RWPE2 (cell line): ENCODE data around the gene SLC38A9.

ENCODE experiments used
- ATAC-seq: fragments of 200-7000 bp; cut with Tn5 transposase; 3 replicates; pipeline ENCODE4 v1.9.1; 2021; ENCODE audit warnings: low read depth
- DNase-seq: peaks from one replicate; pipeline ENCODE4 v3.0.0-alpha.2; 2020; ENCODE audit warnings: low spot score
- H3K27ac ChIP-seq: fragments of 450-650 bp; 2 replicates; pipeline ENCODE4 v1.5.1; 2017; ENCODE audit warnings: mild to moderate bottlenecking; ENCODE audit not compliant: poor library complexity, severe bottlenecking
- H3K27me3 ChIP-seq: fragments of 250-450 bp; sonication (Bioruptor Pico); 2 replicates; pipeline ENCODE4 v1.5.1; 2021; ENCODE audit warnings: mild to moderate bottlenecking, moderate library complexity; ENCODE audit not compliant: insufficient read depth, poor library complexity, severe bottlenecking
- H3K36me3 ChIP-seq: fragments of 250-450 bp; sonication (Bioruptor Pico); 2 replicates; pipeline ENCODE4 v1.5.1; 2020; ENCODE audit warnings: low read depth, mild to moderate bottlenecking, moderate library complexity
- H3K4me1 ChIP-seq: fragments of 250-450 bp; sonication (Bioruptor Pico); 2 replicates; pipeline ENCODE4 v1.5.1; 2021; ENCODE audit warnings: mild to moderate bottlenecking, moderate library complexity; ENCODE audit not compliant: insufficient read depth, poor library complexity, severe bottlenecking
- H3K4me3 ChIP-seq: fragments of 250-450 bp; sonication (Bioruptor Pico); 2 replicates; pipeline ENCODE4 v1.5.1; 2021; ENCODE audit warnings: mild to moderate bottlenecking, moderate library complexity; ENCODE audit not compliant: severe bottlenecking
- H3K9me3 ChIP-seq: fragments of 250-450 bp; sonication (Bioruptor Pico); 2 replicates; pipeline ENCODE4 v1.5.1; 2021; ENCODE audit warnings: mild to moderate bottlenecking, moderate library complexity; ENCODE audit not compliant: severe bottlenecking
- TF ChIP-seq, protein P1 (sequence below): fragments of 450-650 bp; IDR thresholded peaks from one replicate; pipeline ENCODE4 v1.5.1; 2017; ENCODE audit warnings: mild to moderate bottlenecking, moderate library complexity; ENCODE audit not compliant: poor library complexity, severe bottlenecking

SLC38A9 gene

DNA sequence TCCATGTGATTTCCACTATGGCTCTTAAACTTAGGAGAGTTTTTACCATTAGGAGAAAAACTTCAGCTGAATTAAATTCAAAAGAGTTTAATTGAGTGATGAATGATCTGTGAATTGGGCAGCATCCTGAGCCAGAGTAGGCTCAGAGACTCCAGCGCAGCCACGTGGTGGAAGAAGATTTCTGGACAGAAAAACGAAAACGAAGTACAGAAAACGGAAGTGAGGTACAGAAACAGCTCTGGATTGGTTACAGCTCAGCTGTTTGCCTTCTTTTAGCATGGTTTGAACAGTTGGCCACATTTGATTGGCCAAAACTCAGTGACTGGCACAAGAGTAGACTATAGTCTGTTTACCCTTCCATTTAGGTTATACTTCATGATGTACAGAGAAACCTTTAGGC lies 108.2 kb downstream of the SLC38A9 start:
- Histone ChIP-seq H3K27me3 (no peaks in the 10 kb centered on the region), H3K9me3 (no peaks in the 10 kb centered on the region), H3K4me1 (peaks cover 27% of the 10 kb centered on the region), H3K4me3 (no peak overlapping the region), H3K27ac (no peak overlapping the region), H3K36me3 (no peaks in the 10 kb centered on the region)
- DNase-seq (no peak), ATAC-seq (no peak)
- TF ChIP-seq, protein P1, sequence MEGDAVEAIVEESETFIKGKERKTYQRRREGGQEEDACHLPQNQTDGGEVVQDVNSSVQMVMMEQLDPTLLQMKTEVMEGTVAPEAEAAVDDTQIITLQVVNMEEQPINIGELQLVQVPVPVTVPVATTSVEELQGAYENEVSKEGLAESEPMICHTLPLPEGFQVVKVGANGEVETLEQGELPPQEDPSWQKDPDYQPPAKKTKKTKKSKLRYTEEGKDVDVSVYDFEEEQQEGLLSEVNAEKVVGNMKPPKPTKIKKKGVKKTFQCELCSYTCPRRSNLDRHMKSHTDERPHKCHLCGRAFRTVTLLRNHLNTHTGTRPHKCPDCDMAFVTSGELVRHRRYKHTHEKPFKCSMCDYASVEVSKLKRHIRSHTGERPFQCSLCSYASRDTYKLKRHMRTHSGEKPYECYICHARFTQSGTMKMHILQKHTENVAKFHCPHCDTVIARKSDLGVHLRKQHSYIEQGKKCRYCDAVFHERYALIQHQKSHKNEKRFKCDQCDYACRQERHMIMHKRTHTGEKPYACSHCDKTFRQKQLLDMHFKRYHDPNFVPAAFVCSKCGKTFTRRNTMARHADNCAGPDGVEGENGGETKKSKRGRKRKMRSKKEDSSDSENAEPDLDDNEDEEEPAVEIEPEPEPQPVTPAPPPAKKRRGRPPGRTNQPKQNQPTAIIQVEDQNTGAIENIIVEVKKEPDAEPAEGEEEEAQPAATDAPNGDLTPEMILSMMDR: no peak

DNA sequence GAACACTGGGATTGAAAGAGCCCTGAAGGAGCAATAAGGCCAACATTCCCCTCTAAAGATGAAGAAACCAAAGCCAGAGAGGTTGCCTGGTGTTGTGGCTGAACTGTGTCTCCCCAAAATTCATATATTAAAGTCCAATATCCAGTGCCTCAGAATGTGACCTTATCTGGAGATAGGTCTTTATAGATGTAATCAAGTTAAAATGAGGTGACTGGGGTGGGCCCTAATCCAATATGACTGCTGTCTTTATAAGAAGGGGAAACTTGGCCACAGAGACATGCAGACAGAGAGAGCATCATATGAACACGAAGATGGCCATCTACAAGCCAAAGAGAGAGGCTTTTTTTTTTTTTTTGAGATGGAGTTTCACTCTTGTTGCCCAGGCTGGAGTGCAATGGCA lies 110.5 kb downstream of the SLC38A9 start:
- peak overlapping the region; percentile 41 for H3K27ac ChIP-seq
- peaks cover 39% of the 10 kb centered on the region for H3K4me1 ChIP-seq
- no peak overlapping the region for H3K4me3 ChIP-seq

DNA sequence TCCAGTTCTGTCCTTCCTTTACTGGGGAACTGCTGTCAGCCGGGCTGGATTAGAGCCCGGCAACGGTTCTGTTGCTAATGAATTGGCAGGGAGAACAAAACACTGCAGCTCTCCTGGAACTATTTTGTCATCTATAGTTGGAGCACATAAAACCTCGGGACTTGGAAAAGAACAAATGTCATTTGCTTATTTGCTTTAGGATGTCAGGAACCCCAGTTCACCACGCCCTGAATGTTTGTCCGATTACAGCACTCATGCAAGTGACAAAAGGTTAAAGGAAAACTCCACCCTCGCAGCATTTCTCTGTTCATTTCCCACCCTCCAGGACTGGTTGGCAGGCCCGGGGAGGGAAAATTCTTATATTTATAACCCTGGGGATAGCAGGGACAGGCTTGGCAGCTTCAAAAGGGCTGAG lies 110.9 kb downstream of the SLC38A9 start:
- H3K4me3 ChIP-seq: no peak overlapping the region
- DNase-seq (no peak), ATAC-seq (peak; percentile 55)
- peak overlapping the region; percentile 41 for H3K27ac ChIP-seq
- no peaks in the 10 kb centered on the region for H3K36me3 ChIP-seq
- peaks cover 39% of the 10 kb centered on the region for H3K4me1 ChIP-seq
- TF ChIP-seq, protein P1: no peak
- H3K27me3 ChIP-seq: no peaks in the 10 kb centered on the region
- no peaks in the 10 kb centered on the region for H3K9me3 ChIP-seq

More for the DNA sequence above, 110.5 kb downstream of the SLC38A9 start:
- Histone ChIP-seq H3K9me3 (no peaks in the 10 kb centered on the region), H3K27me3 (no peaks in the 10 kb centered on the region), H3K36me3 (no peaks in the 10 kb centered on the region)
- DNase-seq: no peak
- TF ChIP-seq, protein P1: no peak
- no peak for ATAC-seq

DNA sequence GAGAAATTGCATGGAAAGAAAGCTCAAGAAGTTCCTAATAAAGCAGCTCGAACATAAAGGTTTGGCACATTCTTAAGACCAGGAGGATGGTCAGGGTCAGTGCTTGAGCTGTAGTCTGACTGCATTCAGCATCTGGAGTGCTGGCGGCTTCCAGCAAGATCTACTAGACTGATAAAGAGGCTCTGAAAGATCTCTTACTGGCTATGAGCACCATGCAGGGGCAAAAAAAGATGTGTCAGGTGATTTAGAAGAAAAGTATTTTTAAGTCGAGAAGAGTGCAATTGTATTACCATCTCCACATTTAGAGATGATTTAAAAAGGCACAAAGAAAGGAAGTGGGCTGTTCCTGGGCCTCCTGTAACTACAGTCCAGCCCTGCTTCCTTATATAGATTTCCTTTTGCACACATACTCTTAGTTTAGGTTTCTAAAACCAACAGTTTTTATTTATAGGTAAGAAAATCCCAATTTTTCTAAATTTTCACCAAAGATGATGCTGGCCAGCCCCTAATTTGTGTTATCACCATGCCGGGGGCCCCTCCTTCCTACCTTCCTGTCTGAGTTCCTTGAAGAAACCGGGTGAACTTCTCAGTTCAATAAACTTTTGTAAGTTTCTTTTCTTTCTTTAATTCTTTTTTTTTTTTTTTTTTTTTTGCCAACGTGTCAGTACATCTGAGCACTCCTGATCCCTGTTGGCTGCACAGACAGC lies 111.5 kb downstream of the SLC38A9 start:
- Histone ChIP-seq H3K27me3 (no peaks in the 10 kb centered on the region), H3K4me1 (peaks cover 39% of the 10 kb centered on the region), H3K27ac (peak overlapping the region; percentile 41), H3K36me3 (no peaks in the 10 kb centered on the region), H3K4me3 (no peak overlapping the region), H3K9me3 (no peaks in the 10 kb centered on the region)
- TF ChIP-seq, protein P1: no peak
- ATAC-seq (peak; percentile 16; the same call in 1 of the 3 replicates), DNase-seq (no peak)

DNA sequence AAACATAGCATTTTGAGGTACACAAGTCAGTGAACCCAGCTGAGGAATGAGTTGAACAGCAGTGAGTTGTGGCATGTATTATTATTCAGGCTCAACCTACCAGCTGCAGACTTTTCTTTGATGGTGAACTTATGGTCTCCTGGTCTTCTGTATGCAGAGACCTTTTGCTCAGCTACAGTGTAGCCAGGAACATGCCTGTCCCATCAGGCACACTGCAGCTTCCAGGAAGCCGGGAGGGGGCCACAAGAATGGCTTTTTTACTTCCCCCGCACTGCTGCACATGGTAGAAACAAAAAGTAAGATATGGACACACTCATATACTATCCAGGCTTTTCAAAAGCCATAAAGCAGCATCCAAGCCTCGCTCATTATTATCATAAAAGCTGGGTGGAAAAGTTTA lies 112.0 kb downstream of the SLC38A9 start:
- peaks cover 39% of the 10 kb centered on the region for H3K4me1 ChIP-seq
- H3K4me3 ChIP-seq: no peak overlapping the region
- ATAC-seq (no peak), DNase-seq (no peak)
- H3K36me3 ChIP-seq: no peaks in the 10 kb centered on the region
- no peaks in the 10 kb centered on the region for H3K9me3 ChIP-seq
- TF ChIP-seq, protein P1: no peak
- H3K27me3 ChIP-seq: no peaks in the 10 kb centered on the region
- peak overlapping the region; percentile 41 for H3K27ac ChIP-seq
